Activated T-helper 9 cell treated with anti-CD3 and anti-CD28 coated beads, Interleukin-2, amount 50 U/mL, for 16 hours (primary cell): ENCODE measurements around the gene ZNF81.
"Not testable (repeated sequence)": the region's sequence is repeated elsewhere in the genome, so short reads cannot be mapped to it uniquely, and the experiment has no call there.

Experiments
- DNase-seq: peaks from one replicate; pipeline ENCODE4 v3.0.0-alpha.2; 2020; ENCODE audit warnings: low read depth

The ZNF81 gene

DNA sequence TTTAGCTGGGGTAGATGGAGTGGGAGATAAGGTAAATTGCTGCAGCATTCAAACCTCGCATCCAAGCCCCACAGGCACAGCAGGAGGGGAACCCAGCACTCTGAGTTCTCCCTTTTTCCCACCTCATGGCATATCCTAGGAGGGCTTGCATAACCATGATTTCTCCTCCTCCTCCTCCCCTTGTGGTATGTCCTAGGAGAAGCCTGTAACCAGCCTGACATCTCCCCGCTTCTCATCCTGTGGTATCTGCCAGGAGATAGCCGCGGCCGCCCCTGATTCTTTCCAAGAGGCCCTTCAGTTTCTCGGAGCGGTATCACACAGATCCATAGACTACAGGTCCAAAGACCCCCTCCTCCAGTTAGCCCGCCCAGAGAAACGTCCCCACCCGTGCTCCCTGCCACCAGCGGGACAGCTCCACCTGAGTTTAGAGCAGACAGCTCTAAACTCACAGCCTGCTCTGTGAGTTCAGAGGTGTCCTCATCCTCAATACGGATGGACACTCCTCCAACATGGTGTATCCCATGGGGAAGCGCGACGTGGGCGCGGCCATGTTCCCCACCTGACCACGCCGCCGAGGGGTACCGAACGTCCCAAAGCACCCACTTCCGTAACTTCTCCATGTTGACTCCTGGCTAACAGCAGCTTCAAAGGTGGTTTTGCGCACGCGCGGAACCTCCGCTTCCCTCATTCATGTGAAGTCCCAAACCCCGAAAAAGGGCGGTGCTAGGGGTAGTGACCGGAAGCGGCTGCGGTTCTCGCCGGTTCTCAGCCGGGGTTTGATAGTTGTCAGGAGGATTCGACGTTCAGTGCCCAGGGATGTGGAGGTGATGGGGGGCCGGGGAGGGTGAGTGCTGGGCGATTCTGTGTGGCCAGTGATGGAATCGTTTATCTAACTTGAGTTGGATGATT, at the start of gene ZNF81:
Gene ZNF81, plus strand, starts transcription at position 739 of the 909 bp plus-strand sequence. CDS start 9,366 bp downstream, outside the sequence.
- DNase-seq: peak; percentile 82

DNA sequence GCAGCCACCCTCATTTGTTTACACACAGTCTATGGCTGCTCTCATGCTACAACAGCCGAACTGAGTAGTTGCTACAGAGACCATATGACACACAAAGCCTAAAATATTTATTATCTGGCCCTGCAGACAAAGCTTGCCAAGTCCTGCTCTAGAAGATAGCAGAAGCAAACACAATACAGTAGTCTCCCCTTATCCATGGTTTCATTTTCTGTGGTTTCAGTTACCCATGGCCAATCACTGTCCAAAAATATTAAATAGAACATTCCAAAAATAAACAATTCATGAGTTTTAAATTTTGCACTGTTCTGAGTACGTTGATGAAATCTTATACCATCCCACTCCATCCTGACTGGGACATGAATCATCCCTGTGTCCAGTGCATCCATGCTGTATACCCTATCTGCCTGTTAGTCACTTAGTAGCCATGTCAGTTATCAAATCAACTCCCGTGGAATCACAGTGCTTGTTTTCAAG, 40.2 kb upstream of the ZNF81 start:
- no peak for DNase-seq

DNA sequence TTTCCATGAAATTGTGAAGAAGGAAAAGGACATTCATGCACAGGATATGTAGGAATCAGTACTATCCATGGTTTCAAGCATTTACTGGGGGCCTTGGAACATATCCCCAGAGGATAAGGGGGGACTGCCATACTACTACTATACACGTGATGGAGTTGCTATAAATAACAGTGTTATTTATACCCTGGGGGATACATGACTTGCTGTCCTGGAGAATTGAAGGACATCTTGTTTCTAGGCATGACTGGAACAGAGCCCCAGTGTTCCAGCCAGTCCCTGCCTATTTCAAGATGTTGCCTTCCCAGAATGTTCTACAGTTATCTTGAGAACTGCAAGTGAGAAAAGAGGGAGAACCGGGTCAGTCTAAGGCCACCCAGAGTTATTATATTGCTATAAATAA, 39.6 kb upstream of the ZNF81 start:
- DNase-seq: no peak

DNA sequence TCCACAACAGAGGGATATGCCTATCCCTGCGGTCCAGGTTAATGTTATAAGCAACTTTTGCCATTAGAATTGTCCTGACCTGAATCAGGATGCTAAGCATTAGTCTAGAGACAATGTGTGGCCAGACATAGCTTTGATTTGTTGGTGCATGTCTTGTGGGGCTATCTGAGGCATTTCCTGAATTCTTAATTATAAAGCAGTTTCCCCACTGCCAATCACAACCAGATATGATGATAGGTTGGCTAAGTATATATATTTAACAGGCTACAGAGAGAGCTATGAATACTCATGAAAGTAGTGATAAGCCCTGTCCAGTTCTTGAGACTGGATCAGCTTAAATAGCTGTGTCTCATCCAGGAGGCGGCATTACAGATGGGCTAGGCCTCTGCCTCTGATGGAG, 37.8 kb upstream of the ZNF81 start:
- no peak for DNase-seq

DNA sequence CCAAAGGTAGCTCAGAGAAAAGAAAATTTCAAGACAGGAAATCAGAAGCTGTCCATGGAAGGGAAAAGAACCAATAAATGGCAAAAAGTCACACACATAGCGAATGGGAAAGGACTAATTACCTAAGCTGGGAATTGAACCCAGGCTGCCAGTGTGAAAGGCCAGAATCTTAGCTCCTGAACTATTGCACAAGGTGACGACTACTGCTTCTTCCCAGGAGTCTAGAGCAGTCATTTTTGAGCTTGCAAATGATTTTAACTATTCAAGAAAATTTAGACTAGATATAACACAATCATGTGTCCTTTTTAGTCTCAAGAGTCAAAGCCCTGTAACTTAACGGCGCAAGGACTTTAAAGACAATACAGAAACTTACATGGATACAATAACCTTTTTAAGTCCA, 34.1 kb upstream of the ZNF81 start:
- DNase-seq: no peak

DNA sequence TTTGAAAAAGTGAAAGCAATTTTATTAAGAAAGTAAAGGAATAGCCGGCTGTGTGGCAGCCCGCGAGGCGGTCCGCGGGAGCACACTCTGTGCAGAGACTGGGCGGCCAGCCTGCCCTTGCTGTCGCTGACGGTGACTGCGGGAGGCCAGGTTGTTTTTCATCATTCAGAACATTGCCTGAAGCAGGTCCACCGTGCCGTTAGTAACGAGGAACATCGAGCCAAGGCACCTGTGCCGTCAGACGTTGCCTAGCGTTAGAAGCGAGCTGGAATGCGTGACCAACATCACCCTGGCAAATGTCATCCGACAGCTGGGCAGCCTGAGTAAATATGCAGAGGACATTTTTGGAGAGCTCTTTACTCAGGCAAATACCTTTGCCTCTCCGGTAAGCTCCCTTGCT, 33.6 kb upstream of the ZNF81 start:
- DNase-seq: not testable (repeated sequence)

DNA sequence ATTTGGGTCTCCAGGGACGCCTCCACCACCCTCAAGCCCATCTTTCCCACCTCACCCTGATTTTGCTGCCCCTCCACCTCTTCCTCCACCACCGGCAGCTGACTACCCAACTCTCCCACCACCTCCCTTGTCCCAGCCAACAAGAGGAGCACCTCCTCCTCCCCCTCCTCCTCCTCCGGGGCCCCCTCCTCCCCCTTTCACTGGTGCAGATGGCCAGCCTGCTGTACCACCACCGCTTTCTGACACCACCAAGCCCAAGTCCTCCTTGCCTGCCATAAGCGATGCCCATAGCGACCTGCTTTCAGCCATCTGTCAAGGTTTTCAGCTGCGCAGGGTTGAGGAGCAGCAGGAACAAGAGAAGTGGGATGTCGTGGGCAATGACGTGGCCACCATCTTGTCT, 32.4 kb upstream of the ZNF81 start:
- no peak for DNase-seq

DNA sequence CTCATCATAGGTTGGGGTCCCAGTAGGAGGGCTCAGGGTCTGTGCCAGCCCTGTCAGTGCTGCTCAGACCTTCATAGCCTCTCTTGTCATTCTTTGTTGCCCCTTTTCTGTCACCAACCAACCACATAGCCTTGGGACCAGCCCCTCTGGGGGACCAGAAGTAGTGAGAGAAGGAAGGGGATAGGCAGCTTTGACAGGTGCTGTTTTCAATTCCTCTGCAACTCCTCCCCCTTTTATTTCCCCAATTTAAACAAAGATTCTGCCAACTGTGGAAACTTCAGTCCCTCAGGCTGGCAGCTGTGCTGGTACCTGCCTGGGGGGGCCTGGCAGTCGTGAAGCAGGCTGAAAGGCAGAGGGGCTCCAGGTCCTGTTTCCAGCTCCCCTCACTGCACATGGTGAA, 30.9 kb upstream of the ZNF81 start:
- not testable (repeated sequence) for DNase-seq

DNA sequence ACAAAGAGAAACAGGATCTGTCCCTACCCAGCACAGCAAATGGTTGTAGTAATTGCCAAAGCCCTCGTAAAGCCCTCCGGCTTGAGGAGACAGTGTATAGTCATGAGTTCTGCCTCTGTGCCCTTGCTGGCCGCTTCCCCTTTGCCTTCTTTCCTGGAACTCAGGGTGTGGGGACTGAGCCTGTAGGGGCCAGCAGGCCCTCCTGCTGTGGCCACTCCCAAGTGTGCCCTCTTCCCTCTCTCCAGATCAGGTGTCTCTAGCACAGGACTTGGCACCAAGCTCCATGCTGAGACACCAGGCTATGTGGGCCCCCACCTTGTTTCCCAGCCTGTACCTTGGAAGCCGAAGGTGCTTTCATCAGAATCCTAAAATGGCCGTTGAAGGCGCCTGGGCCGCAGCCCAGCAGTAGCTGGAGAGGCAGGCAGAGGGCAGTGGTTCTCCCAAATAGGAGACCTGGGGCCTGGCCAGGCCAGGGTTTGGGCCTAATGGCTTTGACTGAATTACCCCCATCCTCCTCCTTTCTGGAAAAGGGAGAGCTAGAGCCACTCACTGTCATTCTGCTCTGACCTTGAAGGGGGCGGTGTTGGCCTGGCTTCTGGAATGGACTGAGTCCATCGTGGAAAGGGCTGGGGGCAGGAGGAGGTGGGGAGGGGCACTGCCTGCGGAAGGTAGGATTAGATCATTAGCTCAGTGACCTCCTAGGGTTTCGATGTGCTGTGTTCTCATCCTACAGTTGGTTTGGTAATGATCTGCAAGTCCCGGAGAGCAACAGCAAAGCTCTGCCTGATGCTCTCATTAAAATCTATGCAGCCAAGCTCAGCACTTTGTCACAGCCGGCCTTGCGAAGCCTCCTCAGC, 30.1 kb upstream of the ZNF81 start:
- DNase-seq: not testable (repeated sequence)

DNA sequence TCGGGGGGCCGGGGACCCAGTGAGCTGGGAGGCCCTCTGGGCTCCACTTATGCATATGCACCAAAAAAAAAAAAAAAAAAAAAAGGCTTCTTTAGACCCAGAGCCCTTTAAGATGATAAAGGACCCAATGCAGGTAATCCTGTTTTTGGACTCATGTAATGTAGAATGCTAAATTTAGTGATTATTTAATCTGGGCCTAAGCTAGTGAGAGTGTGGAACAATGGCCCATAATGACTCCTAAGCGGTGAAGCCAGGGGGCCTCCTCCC, 29.5 kb upstream of the ZNF81 start:
- DNase-seq: not testable (repeated sequence)

DNA sequence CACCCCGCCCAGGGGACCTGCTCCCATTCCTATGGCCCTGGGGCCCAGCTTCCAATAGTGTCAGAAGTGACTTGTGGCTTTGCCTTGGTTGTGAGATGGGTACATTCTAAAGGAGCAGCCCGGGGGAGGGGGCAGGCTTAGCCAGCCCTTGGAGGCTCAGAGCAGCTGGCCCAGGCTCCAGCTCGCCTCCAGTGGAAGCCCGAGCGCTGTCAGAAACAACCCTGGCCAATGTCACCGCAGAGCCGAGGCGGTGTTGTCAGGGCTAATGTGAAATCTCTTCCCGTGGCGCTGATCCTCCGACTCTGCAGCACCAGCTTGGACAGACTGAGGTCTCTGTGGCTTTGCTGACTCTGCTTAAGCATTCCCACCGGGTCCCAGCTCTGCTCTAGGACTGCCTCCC, 29.2 kb upstream of the ZNF81 start:
- no peak for DNase-seq

DNA sequence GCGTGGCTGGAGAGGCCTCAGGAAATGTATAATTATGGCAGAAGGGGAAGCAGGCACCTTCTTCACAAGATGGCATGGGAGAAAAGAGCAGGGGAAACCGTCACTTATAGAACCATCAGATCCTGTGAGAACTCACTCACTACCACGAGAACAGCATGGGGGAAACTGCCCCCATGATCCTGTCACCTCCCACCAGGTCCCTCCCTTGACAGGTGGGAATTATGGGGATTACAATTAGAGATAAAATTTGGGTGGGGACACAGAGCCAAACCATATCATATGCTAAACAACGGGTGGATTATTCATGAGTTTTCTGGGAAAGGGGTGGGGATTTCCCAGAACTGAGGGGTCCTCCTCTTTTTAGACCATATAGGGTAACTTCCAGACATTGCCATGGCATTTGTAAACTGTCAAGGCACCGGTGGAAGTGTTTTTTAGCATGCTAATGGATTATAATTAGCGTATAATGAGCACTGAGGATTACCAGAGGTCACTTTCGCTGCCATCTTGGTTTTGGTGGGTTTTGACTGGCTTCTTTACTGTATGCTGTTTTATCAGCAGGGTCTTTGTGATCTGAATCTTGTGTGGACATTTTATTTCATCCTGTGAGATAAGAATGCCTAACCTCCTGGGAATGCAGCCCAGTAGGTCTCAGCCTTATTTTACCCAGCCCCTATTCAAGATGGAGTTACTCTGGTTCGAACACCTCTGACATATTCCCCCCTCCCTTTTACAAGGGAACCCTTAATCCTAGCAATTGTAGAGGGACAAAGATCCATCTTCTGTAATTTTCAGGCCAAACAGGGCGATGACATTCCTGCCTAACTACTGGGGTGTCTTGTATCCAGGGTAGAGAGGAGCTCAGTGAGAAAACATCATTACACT, 27.6 kb upstream of the ZNF81 start:
- DNase-seq: no peak

DNA sequence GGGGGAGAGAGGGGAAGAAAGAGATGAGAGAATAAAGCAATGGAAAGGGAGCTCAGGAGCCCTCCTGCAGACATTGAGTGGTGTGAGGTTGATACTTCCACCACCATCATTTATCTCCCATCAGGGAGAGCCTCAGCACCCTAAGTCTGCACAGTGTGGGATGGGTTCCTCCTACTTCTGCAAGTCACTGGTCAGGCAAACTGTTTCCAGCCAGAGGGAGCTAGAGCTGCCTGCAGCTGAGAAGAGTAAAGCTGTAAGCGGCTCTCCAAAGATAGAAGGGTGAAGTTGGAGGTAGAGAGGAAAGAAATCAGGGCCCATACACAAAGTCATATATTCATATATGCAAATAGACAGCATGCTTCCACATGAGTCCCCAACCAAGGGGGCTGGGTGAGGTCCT, 21.9 kb upstream of the ZNF81 start:
- no peak for DNase-seq

DNA sequence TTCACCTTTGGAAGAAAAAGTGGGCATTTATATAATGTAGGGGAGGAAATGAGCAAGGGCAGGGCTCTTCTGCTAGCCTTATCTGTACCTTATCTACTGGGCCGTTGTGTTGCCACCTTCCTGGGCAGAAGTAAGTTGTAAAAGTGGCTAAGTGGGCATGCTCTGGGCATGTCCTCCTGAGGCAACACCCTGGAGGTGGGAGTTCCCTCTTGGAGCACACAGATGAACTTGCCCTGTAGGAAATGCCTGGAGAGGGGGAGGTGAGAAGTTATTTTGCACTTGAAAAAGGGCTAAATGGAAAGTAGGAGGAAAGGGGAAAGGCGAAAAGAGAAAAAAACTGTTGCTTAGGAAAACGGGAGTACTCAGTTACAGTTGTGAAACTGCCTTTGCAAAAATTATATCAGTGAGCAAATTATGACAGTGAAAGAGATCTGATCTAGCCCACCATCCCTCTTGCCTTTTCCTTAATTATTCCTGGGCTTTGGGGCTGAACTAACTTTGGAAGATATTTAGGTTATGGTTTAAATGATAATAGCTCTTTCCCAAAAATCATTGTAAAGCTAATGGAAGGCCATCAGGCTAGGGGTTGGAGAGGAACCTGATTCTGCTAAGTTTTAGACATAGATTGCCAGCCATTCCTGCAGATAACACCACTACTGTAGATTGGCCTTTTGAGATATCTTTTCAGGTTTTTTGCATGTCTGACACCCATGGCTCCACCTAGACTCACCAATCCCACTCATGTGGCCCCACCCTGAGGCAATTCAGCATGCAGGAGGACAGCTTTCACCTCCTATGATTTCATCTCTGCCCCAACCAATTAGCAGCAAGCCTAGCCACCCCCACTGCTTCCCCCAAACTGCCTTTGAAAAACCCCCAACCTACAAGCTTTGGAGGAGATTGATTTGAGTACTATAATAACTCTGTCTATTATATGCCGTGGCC, 20.5 kb upstream of the ZNF81 start:
- no peak for DNase-seq

DNA sequence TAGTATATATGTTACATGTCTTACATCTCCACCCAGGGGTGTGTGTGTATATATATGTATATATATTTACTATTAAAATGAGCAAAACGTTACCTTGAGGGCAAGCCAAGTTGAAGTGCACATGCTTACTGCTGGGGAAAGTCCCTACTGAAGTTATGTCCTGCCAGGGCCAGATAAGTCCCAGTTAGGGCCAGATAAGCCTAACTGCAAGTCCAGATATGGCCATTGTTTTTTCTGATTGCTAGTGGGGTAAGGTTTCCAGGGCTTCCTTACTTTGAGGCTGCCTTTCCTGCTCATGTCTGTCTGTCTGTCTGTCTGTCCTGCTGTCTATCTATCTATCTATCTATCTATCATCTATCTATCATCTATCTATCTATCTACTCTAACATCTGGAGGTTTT, 19.3 kb upstream of the ZNF81 start:
- DNase-seq: no peak

DNA sequence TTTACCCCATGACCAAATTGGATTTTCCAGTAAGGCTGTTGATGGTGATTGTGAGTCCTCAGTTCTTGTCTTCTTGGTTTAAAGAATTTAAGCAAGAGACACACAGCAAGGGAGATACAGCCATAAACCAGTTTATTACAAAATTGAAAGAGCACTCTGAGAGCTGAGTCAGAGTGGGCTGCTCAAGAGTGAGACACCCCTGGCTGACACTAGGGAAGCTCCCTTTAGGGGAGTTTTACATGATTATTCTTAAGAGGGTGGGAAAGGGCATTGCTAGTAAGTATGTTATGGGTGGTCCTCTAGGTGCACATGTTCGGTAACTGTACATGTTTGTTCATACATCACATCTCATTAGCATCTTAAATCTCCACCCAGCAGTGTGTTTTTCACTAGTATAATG, 18.8 kb upstream of the ZNF81 start:
- no peak for DNase-seq

DNA sequence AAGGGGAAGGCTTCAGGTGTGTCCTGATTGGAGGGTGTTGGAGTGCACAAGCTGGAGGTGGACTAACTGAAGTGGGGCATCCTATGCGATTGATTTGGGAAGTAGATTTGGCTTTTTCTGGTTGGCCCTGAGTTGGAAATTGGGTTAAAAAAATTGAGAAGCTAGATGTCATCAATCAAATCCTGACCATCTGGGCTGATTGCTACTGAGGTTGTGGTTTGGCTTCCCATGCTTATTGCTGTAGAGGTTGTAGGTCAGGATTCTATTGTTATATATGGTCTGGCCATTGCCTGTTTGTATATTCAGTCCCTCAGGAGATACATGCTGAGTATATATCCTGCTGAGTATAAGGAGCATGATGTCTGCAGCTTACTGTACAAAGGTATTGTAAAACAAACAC, 7.7 kb upstream of the ZNF81 start:
- no peak for DNase-seq

DNA sequence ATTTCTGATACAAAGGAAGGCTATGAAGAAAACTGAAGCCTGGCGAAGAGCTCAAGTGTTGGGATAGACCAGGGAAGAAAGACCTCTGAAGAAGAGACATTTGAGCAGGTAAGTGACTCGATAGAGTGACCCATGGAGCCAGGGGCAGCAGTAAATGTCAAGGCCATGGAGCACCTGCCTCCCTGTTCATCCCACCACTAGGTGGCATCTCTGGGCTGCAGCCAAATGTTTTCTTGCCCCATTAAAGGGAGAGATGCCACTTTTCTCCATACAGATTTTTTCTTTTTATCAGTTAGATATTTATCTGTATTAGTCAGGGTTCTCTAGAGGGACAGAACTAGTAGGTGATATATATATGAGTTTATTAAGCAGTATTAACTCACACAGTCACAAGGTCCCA, 4.9 kb upstream of the ZNF81 start:
- DNase-seq: peak; percentile 12

DNA sequence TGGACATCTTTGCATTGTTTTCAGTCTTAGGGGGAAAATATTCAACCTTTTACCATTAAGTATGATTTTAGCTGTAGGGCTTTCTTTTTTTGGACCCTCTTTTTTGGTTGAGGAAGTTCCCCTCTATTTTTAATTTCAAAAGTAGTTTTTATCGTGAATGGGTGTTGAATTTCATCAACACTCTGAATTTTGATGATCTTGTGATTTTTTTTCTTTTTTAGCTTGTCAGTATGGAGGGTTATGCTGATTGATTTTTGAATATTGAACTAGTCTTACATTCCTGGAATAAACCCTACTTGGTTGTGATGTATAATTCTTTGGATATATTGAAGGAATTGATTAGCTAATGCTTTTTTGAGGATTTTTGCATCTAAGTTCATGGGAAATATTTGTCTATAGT, 1.7 kb downstream of the ZNF81 start:
- no peak for DNase-seq

DNA sequence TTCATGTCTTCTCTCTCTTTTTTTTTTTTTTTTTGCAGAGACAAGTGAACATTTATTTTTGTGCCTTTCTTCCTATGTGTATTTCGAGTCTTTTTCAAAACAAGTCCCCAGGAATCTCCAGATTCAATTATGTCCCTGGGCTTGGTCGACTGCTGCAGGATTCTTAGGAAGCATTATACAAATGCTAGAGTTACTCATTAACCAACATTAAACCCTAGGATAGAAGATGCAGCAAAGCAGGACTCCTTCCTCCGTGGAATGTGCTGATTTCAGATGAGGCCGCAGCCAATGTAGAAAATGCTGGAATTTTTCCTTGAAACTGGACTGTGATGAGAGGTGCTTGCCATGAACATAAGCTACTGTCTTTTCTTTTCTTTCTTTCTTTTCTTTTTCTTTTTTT, 3.4 kb downstream of the ZNF81 start:
- no peak for DNase-seq

DNA sequence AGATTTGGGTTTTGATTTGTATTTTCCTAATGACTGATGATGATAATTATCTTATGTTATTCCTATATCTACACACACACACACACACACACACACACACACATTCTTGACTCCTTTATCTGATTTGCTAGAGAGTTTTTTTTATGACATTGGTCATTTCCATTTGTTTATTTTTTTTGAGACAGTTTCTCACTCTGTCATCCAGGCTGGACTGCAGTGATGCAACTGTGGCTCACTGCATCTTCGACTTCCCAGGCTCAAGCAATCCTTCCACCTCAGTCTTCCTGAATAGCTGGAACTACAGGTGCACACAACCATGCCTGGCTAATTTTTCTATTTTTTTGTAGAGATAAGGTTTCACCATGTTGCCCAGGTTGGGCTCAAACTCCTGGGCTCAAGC, 6.7 kb downstream of the ZNF81 start:
- no peak for DNase-seq
